SK-N-SH treated with all-trans-retinoic acid at 6 μM for 48 hours (cell line): ENCODE data around the gene ZFYVE21.

Source experiments
- ATAC-seq: fragments of 200-7000 bp; cut with Tn5 transposase; 3 replicates; pipeline ENCODE4 v1.9.1; 2020; ENCODE audit warnings: mild to moderate bottlenecking, moderate library complexity
- ARNTL ChIP-seq: fragments of 450-650 bp; formaldehyde crosslinking; IDR thresholded peaks from 2 replicates; pipeline ENCODE4 v1.5.0; 2020; ENCODE audit warnings: low read depth, mild to moderate bottlenecking, moderate library complexity, borderline replicate concordance
- BACH2 ChIP-seq: fragments of 250-450 bp; sonication (Bioruptor Pico); IDR thresholded peaks from 2 replicates; pipeline ENCODE4 v1.9.0; 2021; ENCODE audit warnings: mild to moderate bottlenecking, borderline replicate concordance
- ESRRG ChIP-seq: fragments of 250-450 bp; sonication (Bioruptor Pico); IDR thresholded peaks from 2 replicates; pipeline ENCODE4 v1.6.1; 2021; ENCODE audit warnings: mild to moderate bottlenecking
- ISL1 ChIP-seq: fragments of 250-450 bp; sonication (Bioruptor Pico); IDR thresholded peaks from 2 replicates; pipeline ENCODE4 v2.1.2; 2022; ENCODE audit warnings: mild to moderate bottlenecking, moderate library complexity
- OSR1 ChIP-seq: fragments of 250-450 bp; sonication (Bioruptor Pico); IDR thresholded peaks from 2 replicates; pipeline ENCODE4 v1.8.0; 2022; ENCODE audit warnings: moderate library complexity, mild to moderate bottlenecking, inconsistent platforms
- PPARA ChIP-seq: fragments of 250-450 bp; sonication (Bioruptor Pico); IDR thresholded peaks from 2 replicates; pipeline ENCODE4 v1.5.0; 2020; ENCODE audit warnings: mild to moderate bottlenecking, borderline replicate concordance
- SNAI2 ChIP-seq: fragments of 250-450 bp; sonication (Bioruptor Pico); IDR thresholded peaks from 2 replicates; pipeline ENCODE4 v1.5.0; 2020; ENCODE audit warnings: mild to moderate bottlenecking, moderate library complexity
- TCF4 ChIP-seq: fragments of 250-450 bp; sonication (Bioruptor Pico); IDR thresholded peaks from 2 replicates; pipeline ENCODE4 v1.8.0; 2021; ENCODE audit warnings: mild to moderate bottlenecking, moderate library complexity, borderline replicate concordance
- ZC3H10 ChIP-seq: fragments of 250-450 bp; sonication (Bioruptor Pico); IDR thresholded peaks from 2 replicates; pipeline ENCODE4 v1.5.1; 2021; ENCODE audit warnings: mild to moderate bottlenecking, moderate library complexity
- ZFP30 ChIP-seq: fragments of 450-650 bp; formaldehyde crosslinking; IDR thresholded peaks from 2 replicates; pipeline ENCODE4 v1.5.0; 2022; ENCODE audit warnings: mild to moderate bottlenecking, moderate library complexity
- ZNF70 ChIP-seq: fragments of 450-650 bp; formaldehyde crosslinking; IDR thresholded peaks from 2 replicates; pipeline ENCODE4 v1.5.0; 2020; ENCODE audit warnings: mild to moderate bottlenecking, moderate library complexity
- ZNF8 ChIP-seq: fragments of 450-650 bp; formaldehyde crosslinking; IDR thresholded peaks from 2 replicates; pipeline ENCODE4 v1.5.0; 2020; ENCODE audit warnings: mild to moderate bottlenecking, moderate library complexity
- TF ChIP-seq, protein P1 (sequence below): fragments of 250-450 bp; sonication (Bioruptor Pico); IDR thresholded peaks from 2 replicates; pipeline ENCODE4 v1.5.1; 2020; ENCODE audit warnings: low read depth, mild to moderate bottlenecking, moderate library complexity
- TF ChIP-seq, protein P2 (sequence below): fragments of 250-450 bp; sonication (Bioruptor Pico); IDR thresholded peaks from 2 replicates; pipeline ENCODE4 v1.8.0; 2021; ENCODE audit warnings: low read depth, mild to moderate bottlenecking, moderate library complexity, borderline replicate concordance
- TF ChIP-seq, protein P3 (sequence below): fragments of 250-450 bp; sonication (Bioruptor Pico); IDR thresholded peaks from 2 replicates; pipeline ENCODE4 v1.5.1; 2021; ENCODE audit warnings: mild to moderate bottlenecking, moderate library complexity
- TF ChIP-seq, protein P4 (sequence below): fragments of 250-450 bp; sonication (Bioruptor Pico); IDR thresholded peaks from 2 replicates; pipeline ENCODE4 v1.5.0; 2020; ENCODE audit warnings: mild to moderate bottlenecking, moderate library complexity
- TF ChIP-seq, protein P5 (sequence below): fragments of 250-450 bp; sonication (Bioruptor Pico); IDR thresholded peaks from 2 replicates; pipeline ENCODE4 v1.8.0; 2020; ENCODE audit warnings: mild to moderate bottlenecking, moderate library complexity, borderline replicate concordance

ZFYVE21 gene

DNA sequence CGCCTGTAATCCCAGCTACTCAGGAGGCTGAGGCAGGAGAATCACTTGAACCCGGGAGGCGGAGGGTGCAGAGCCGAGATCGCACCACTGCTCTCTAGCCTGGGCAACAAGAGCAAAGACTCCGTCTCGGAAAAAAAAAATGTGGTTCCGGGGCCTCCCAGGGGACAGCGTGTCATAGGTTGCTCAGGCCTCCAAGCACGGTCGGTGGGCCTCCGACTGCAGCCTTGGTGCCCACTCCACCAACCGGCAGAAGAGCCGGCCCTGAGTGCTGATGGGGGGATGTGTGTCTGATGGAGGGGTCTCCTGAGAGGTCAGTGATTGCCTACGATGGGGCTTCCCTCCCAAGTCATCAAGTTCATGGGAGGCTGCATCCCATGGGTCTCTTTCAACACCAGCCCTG lies 15.9 kb downstream of the ZFYVE21 start:
- TF ChIP-seq ZC3H10 (CRISPR knock-in tag) (no peak), ZNF70 (CRISPR knock-in tag) (no peak)
- TF ChIP-seq, protein P1, sequence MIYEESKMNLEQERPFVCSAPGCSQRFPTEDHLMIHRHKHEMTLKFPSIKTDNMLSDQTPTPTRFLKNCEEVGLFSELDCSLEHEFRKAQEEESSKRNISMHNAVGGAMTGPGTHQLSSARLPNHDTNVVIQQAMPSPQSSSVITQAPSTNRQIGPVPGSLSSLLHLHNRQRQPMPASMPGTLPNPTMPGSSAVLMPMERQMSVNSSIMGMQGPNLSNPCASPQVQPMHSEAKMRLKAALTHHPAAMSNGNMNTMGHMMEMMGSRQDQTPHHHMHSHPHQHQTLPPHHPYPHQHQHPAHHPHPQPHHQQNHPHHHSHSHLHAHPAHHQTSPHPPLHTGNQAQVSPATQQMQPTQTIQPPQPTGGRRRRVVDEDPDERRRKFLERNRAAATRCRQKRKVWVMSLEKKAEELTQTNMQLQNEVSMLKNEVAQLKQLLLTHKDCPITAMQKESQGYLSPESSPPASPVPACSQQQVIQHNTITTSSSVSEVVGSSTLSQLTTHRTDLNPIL (CRISPR knock-in tag), result no peak
- TF ChIP-seq, protein P2, sequence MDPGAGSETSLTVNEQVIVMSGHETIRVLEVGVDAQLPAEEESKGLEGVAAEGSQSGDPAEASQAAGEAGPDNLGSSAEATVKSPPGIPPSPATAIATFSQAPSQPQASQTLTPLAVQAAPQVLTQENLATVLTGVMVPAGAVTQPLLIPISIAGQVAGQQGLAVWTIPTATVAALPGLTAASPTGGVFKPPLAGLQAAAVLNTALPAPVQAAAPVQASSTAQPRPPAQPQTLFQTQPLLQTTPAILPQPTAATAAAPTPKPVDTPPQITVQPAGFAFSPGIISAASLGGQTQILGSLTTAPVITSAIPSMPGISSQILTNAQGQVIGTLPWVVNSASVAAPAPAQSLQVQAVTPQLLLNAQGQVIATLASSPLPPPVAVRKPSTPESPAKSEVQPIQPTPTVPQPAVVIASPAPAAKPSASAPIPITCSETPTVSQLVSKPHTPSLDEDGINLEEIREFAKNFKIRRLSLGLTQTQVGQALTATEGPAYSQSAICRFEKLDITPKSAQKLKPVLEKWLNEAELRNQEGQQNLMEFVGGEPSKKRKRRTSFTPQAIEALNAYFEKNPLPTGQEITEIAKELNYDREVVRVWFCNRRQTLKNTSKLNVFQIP, result no peak
- TF ChIP-seq, protein P3, sequence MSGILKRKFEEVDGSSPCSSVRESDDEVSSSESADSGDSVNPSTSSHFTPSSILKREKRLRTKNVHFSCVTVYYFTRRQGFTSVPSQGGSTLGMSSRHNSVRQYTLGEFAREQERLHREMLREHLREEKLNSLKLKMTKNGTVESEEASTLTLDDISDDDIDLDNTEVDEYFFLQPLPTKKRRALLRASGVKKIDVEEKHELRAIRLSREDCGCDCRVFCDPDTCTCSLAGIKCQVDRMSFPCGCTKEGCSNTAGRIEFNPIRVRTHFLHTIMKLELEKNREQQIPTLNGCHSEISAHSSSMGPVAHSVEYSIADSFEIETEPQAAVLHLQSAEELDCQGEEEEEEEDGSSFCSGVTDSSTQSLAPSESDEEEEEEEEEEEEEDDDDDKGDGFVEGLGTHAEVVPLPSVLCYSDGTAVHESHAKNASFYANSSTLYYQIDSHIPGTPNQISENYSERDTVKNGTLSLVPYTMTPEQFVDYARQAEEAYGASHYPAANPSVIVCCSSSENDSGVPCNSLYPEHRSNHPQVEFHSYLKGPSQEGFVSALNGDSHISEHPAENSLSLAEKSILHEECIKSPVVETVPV (CRISPR knock-in tag), result no peak
- TF ChIP-seq, all 23 proteins: peak for 0
- no peak for ATAC-seq

DNA sequence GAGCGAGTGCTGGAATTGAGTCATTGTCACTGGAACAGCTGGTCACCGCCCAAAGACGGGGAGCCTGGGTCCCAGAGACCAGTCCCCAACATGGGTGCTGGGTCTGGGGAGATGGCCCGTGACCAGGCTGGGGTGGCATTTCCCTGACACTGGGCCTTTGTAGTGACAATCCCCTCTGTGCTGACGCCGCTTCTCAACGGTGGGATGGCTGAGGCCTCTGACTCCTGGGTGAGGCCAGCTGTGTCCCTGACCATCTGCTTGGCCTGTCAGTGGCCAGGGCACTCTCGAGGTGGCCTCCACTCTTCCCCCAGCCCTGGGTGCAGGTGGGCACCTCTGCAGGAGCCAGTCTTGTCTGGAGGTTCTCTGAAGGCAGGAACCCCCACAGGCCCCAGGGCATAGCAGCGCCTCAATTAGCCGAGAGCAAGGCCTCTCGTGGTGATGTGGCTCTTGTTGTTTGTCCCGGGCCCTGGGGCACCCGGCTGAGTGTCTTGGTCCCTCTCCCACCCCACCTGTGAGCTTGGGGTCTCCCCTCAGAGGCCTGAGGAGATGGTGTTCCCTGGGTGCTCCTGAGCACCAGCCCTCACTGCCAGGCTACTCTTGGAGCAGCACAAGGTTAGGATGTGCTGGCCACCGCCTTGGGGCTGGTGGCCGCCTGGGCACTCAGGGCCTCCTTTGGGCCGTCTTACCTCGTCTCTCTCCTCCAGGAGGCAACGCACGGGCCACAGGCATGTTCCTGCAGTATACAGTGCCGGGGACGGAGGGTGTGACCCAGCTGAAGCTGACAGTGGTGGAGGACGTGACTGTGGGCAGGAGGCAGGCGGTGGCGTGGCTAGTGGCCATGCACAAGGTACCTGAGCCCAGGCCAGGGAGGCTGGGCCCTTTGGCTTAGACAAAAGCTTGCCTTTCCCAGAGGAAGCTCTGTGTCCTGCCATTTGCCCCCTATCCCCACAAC lies 16.6 kb downstream of the ZFYVE21 start:
- ATAC-seq, result no peak
- no peak for TF ChIP-seq SNAI2 (CRISPR knock-in tag)
- TF ChIP-seq TCF4 (CRISPR knock-in tag), result no peak
- TF ChIP-seq, protein P4, sequence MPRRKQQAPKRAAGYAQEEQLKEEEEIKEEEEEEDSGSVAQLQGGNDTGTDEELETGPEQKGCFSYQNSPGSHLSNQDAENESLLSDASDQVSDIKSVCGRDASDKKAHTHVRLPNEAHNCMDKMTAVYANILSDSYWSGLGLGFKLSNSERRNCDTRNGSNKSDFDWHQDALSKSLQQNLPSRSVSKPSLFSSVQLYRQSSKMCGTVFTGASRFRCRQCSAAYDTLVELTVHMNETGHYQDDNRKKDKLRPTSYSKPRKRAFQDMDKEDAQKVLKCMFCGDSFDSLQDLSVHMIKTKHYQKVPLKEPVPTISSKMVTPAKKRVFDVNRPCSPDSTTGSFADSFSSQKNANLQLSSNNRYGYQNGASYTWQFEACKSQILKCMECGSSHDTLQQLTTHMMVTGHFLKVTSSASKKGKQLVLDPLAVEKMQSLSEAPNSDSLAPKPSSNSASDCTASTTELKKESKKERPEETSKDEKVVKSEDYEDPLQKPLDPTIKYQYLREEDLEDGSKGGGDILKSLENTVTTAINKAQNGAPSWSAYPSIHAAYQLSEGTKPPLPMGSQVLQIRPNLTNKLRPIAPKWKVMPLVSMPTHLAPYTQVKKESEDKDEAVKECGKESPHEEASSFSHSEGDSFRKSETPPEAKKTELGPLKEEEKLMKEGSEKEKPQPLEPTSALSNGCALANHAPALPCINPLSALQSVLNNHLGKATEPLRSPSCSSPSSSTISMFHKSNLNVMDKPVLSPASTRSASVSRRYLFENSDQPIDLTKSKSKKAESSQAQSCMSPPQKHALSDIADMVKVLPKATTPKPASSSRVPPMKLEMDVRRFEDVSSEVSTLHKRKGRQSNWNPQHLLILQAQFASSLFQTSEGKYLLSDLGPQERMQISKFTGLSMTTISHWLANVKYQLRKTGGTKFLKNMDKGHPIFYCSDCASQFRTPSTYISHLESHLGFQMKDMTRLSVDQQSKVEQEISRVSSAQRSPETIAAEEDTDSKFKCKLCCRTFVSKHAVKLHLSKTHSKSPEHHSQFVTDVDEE, result no peak
- TF ChIP-seq ESRRG (CRISPR knock-in tag), result no peak
- TF ChIP-seq, protein P5, sequence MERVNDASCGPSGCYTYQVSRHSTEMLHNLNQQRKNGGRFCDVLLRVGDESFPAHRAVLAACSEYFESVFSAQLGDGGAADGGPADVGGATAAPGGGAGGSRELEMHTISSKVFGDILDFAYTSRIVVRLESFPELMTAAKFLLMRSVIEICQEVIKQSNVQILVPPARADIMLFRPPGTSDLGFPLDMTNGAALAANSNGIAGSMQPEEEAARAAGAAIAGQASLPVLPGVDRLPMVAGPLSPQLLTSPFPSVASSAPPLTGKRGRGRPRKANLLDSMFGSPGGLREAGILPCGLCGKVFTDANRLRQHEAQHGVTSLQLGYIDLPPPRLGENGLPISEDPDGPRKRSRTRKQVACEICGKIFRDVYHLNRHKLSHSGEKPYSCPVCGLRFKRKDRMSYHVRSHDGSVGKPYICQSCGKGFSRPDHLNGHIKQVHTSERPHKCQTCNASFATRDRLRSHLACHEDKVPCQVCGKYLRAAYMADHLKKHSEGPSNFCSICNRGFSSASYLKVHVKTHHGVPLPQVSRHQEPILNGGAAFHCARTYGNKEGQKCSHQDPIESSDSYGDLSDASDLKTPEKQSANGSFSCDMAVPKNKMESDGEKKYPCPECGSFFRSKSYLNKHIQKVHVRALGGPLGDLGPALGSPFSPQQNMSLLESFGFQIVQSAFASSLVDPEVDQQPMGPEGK (CRISPR knock-in tag), result no peak
- no peak for TF ChIP-seq ISL1 (CRISPR knock-in tag)
- no peak for TF ChIP-seq ZC3H10 (CRISPR knock-in tag)
- TF ChIP-seq BACH2 (CRISPR knock-in tag), result no peak
- TF ChIP-seq PPARA (CRISPR knock-in tag), result no peak
- TF ChIP-seq ZNF8, result no peak
- no peak for TF ChIP-seq OSR1
- TF ChIP-seq, protein P1 (CRISPR knock-in tag), result no peak
- TF ChIP-seq ZFP30 (CRISPR knock-in tag), result no peak

DNA sequence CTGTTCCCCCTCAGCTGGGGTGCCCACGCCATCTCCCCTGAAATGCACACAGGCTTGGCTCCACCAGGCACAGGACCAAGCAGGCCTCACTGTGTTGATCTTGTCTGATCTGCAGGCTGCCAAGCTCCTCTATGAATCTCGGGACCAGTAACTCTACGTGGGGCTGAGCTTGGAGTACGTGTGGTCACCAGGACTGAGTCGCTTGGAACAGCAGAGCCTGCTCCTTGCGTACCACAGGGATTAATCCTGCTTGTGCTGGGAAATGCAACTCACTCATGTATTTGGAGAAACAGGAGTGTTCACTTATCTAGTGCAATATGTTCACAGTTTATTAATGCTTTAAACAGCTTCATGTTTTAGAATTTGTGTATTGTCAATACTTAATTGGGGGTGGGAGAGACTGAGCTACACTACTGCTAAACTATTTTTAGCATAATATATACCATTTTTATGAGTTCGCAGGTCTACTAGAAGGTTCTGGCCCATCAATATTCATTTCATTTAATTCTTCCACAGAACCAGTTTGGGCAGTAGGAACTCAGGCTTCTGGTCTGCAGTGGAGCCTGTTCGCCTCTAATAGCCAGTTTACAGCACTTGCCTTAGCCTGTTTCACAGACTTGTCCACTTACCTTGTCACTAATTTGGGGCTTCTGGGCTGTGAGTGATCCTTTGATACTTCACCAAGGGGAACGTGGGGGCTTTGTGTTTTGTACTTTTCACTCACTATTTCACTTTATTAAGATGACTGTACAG lies 17.4 kb downstream of the ZFYVE21 start:
- TF ChIP-seq ARNTL, result no peak
- no peak for TF ChIP-seq TCF4 (CRISPR knock-in tag)
- ATAC-seq, result no peak
